GM13976 (cell line): ENCODE measurements around the gene NTHL1.

Source experiments
- DNase-seq: peaks from one replicate; pipeline ENCODE4 v3.0.0; 2012; ENCODE audit warnings: low spot score
- in situ Hi-C: fragments of 300-500 bp; cut with MboI; formaldehyde crosslinking; loops from one replicate; pipeline ENCODE4 v1.12.0; 2022; ENCODE audit warnings: low sequenced_read_pairs, mixed read lengths, inconsistent platforms; ENCODE audit not compliant: unreplicated experiment
- TF ChIP-seq, protein P1 (sequence below): IDR thresholded peaks from 2 replicates; pipeline ENCODE4 v1.5.1; 2012; ENCODE audit warnings: borderline replicate concordance, mild to moderate bottlenecking; ENCODE audit not compliant: insufficient read depth; ENCODE audit errors: extremely low read depth, missing control alignments, control extremely low read depth

Gene NTHL1

DNA sequence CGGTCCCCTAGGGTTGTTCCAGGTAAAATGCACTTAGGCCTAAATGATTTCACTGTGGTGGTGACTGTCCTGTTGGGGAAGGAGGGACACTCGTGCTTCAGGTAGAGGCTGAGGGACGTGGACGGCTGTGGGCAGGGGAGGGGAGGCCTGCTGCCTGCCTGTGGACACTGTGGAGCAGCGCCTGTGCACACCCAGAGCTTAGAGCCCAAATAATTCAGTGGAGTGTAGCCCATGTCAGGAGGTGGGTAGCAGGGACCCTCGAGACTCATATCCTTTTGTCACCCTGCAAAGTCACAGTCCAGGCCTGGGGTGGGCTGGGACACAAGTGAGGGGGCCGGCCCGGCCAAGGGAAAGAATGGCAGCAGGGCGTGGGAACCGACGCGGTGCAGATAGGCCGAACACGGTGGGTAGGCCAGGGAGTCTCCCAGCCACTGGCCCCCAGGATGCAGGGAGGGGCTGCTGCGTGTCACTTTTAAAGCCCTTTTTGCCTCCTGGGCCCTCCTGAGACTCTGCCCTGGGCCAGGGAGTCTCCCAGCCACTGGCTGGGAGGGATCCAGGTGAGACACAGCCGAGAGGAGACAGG, 21.7 kb downstream of the NTHL1 start:
- in situ Hi-C loops = no loop called here
- TF ChIP-seq, protein P1, sequence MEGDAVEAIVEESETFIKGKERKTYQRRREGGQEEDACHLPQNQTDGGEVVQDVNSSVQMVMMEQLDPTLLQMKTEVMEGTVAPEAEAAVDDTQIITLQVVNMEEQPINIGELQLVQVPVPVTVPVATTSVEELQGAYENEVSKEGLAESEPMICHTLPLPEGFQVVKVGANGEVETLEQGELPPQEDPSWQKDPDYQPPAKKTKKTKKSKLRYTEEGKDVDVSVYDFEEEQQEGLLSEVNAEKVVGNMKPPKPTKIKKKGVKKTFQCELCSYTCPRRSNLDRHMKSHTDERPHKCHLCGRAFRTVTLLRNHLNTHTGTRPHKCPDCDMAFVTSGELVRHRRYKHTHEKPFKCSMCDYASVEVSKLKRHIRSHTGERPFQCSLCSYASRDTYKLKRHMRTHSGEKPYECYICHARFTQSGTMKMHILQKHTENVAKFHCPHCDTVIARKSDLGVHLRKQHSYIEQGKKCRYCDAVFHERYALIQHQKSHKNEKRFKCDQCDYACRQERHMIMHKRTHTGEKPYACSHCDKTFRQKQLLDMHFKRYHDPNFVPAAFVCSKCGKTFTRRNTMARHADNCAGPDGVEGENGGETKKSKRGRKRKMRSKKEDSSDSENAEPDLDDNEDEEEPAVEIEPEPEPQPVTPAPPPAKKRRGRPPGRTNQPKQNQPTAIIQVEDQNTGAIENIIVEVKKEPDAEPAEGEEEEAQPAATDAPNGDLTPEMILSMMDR = no peak

DNA sequence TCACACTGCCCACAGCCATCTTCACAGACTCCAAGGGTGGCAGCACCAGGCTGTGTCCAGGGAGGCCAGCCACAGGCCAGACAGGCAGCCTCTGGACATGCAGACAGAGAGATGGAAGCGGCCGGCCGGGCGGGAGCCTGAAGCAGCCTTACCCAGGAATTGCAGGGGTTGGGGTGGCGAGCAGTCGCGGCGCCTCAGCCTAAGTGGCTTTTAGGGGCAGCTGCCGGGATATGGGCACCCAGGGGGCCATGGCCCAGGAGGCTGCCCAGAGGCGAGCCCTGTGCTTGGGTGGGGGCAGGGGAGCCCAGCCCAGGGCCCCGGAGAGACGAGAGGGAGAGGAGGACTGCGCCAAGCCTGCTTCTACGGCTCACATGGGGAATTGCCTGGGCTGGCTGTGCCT, 22.4 kb downstream of the NTHL1 start:
- DNase-seq = no peak
- TF ChIP-seq, protein P1 = no peak
- in situ Hi-C loops = no loop called here

More for the DNA sequence above, 21.7 kb downstream of the NTHL1 start:
- no peak for DNase-seq

DNA sequence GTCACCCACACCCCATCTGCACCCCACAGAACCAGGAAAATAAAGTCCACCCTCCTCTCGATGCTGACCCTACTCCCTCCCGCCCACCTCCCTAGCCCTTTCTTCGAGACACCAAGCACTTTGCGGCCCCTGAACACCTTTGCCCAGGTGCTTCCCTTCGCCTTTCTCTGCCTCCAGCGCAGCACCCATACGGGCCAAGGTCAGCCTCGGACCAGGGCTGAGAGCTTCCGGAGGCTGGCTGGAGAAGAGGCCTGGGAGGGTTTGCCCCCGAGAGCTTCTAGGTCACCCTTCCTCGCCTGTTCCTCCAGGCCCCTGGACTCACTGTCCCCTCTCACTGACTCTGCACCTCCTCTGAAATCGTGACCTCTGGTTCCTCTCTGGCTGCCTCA, 23.6 kb downstream of the NTHL1 start:
- in situ Hi-C loops = loop anchor here (25.0 kb wide), 1 partner anchor 463 kb away; the partner anchor contains the start of gene TBC1D24
- TF ChIP-seq, protein P1 = no peak
- DNase-seq = no peak

DNA sequence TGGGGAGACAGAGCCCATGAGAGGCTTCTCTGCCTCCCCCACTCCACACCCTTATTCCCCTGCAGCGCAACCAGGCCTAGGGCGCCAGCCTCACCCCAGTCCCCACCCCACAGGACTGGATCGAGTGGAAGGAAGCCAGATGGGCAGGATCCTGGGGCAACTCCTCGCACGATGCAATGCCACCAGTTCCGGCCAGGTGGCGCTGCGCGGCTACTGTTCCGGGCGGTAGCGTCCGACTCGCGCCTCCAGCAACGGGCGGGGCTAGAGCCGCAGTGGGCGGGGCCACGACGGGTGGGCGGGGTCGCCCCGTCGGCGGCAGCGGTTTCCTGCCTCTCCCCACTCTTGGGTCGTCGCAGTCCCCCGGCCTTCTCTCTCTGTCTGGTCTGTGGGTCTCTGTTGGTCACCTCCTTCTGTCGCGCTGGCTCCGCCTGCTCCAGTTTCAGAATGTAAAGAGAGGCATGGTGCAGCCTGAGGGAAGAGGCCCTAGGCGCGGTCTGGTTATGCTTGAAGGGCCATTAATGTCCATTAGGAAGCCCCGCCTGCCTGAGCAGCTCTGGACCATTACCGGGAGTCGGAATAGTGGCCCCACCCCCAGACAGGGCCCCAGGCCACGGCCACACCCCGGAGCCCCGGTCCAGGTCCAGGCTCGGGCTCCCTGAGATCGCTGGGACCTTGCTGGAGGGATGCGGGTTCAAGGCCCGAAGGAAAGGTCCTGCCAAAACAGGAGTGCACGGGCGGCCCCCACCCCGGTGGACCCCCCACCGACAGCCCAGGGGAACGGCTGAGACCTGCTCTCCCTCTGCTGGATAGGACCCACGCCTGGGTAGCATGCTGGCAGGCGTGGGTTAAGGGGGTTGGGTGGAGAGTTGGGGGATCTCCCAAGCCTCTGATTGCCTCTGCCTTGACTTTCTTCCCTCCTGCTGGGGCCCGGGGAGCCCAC, 24.3 kb downstream of the NTHL1 start:
- DNase-seq = peak; percentile 99
- TF ChIP-seq, protein P1 = peak; percentile 95
- in situ Hi-C loops = loop anchor here (25.0 kb wide), 1 partner anchor 464 kb away; the partner anchor contains the start of gene TBC1D24

DNA sequence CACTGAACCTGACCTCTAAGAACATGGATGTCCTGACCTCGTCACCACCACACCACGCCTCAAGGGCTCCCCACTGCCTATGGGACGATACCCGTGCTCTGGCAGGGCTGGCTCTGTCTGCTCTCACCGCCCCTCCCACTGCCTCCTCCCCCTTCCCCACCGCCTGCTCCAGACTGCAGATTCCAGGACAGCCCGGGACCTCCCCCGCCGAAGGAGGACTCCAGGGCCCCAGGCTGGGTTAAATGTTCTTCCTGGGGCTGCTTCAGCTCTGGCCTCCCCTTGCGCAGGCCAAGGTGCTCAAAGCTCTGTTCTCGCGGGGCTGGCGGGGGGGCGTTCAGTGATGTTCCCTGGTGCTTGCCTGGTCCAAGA, 24.9 kb downstream of the NTHL1 start:
- TF ChIP-seq, protein P1 = no peak
- in situ Hi-C loops = loop anchor here (25.0 kb wide), 1 partner anchor 465 kb away; the partner anchor contains the start of gene TBC1D24
- DNase-seq = peak; percentile 60

DNA sequence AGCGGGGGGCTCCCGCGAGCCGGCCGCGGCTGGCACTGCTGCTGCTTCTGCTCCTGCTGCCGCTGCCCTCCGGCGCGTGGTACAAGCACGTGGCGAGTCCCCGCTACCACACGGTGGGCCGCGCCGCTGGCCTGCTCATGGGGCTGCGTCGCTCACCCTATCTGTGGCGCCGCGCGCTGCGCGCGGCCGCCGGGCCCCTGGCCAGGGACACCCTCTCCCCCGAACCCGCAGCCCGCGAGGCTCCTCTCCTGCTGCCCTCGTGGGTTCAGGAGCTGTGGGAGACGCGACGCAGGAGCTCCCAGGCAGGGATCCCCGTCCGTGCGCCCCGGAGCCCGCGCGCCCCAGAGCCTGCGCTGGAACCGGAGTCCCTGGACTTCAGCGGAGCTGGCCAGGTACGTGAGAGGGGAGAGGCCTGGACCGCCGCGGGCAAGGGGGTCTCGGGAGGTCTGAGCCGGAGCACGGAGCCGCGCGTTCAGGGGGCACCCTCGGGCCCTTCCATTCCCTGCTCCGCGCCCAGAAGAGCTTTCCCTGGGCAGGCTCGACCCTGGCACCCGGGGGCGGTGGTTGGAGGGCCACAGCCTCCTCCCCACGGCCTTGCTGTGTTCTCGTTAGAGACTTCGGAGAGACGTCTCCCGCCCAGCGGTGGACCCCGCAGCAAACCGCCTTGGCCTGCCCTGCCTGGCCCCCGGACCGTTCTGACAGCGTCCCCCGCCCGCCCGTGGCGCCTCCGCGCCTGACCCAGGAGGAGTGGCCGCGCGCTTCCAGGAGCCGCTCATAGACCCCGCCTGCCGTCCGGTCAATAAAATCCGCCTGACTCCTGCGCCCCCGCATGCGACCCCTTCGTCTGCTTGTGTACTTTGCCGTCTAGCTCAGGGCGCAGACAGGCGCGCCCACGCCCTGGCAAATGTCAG, 27.5 kb downstream of the NTHL1 start:
- TF ChIP-seq, protein P1 = no peak
- in situ Hi-C loops = loop anchor here (25.0 kb wide), 1 partner anchor 467 kb away; the partner anchor contains the start of gene TBC1D24
- DNase-seq = no peak
